Ishikawa (cell line): ENCODE data around the gene USP14.

Experiments
- CEBPB ChIP-seq: IDR thresholded peaks from 2 replicates; pipeline ENCODE4 v1.6.1; 2012
- CREB1 ChIP-seq: IDR thresholded peaks from 2 replicates; pipeline ENCODE4 v1.6.1; 2012; ENCODE audit warnings: low read depth
- EGR1 ChIP-seq: IDR thresholded peaks from 2 replicates; pipeline ENCODE4 v1.6.1; 2012
- EP300 ChIP-seq: IDR thresholded peaks from 2 replicates; pipeline ENCODE4 v1.6.1; 2012; ENCODE audit warnings: borderline replicate concordance
- FOXM1 ChIP-seq: IDR thresholded peaks from 2 replicates; pipeline ENCODE4 v1.6.1; 2012; ENCODE audit warnings: low read depth, borderline replicate concordance
- NFIC ChIP-seq: IDR thresholded peaks from 2 replicates; pipeline ENCODE4 v1.6.1; 2012
- RAD21 ChIP-seq: IDR thresholded peaks from 2 replicates; pipeline ENCODE4 v1.6.1; 2012; ENCODE audit warnings: low read depth
- TAF1 ChIP-seq: IDR thresholded peaks from 2 replicates; pipeline ENCODE4 v1.6.1; 2012; ENCODE audit warnings: low read depth, mild to moderate bottlenecking
- TCF12 ChIP-seq: IDR thresholded peaks from 2 replicates; pipeline ENCODE4 v1.6.1; 2012; ENCODE audit warnings: low read depth
- TEAD4 ChIP-seq: IDR thresholded peaks from 2 replicates; pipeline ENCODE4 v1.6.1; 2012
- YY1 ChIP-seq: IDR thresholded peaks from 2 replicates; pipeline ENCODE4 v1.6.1; 2012; ENCODE audit warnings: low read depth
- ZBTB7A ChIP-seq: IDR thresholded peaks from 2 replicates; pipeline ENCODE4 v1.6.1; 2012; ENCODE audit warnings: low read depth
- TF ChIP-seq, protein P1 (sequence below): IDR thresholded peaks from 2 replicates; pipeline ENCODE4 v1.6.1; 2012; ENCODE audit warnings: low read depth, mild to moderate bottlenecking
- TF ChIP-seq, protein P2 (sequence below): IDR thresholded peaks from 2 replicates; pipeline ENCODE4 v1.6.1; 2012
- TF ChIP-seq, protein P3 (sequence below): IDR thresholded peaks from 2 replicates; pipeline ENCODE4 v1.6.1; 2012

Gene USP14

DNA sequence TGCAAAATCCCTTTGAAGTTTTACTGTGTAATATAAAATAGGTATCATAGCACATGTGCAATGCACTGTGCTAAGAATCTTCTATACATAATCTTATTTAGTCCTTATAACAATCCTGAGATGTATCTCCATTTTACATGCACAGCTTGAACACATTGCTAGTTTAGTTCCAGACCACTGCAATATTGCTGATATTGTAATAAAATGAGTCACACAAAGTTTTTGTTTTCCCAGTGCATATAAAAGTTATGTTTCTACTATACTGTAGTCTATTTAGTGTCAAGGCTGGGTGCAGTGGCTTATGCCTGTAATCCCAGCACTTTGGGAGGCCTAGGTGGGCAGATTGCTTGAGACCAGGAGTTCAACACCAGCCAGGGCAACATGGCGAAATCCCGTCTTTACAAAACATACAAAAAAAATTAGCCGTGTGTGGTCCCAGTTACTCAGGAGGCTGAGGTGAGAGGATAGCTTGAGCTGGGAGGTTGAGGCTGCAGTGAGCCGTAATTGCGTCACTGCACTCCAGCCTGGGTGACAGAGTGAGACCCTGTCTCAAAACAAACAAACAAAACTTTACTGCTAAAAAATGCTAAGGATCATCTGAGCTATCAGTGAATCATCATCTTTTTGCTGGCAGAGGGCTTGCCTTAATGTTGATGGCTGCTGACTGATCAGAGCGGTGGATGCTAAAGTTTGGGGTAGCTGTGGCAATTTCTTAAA is 1.7 kb upstream of the USP14 start:
- TF ChIP-seq, protein P1, sequence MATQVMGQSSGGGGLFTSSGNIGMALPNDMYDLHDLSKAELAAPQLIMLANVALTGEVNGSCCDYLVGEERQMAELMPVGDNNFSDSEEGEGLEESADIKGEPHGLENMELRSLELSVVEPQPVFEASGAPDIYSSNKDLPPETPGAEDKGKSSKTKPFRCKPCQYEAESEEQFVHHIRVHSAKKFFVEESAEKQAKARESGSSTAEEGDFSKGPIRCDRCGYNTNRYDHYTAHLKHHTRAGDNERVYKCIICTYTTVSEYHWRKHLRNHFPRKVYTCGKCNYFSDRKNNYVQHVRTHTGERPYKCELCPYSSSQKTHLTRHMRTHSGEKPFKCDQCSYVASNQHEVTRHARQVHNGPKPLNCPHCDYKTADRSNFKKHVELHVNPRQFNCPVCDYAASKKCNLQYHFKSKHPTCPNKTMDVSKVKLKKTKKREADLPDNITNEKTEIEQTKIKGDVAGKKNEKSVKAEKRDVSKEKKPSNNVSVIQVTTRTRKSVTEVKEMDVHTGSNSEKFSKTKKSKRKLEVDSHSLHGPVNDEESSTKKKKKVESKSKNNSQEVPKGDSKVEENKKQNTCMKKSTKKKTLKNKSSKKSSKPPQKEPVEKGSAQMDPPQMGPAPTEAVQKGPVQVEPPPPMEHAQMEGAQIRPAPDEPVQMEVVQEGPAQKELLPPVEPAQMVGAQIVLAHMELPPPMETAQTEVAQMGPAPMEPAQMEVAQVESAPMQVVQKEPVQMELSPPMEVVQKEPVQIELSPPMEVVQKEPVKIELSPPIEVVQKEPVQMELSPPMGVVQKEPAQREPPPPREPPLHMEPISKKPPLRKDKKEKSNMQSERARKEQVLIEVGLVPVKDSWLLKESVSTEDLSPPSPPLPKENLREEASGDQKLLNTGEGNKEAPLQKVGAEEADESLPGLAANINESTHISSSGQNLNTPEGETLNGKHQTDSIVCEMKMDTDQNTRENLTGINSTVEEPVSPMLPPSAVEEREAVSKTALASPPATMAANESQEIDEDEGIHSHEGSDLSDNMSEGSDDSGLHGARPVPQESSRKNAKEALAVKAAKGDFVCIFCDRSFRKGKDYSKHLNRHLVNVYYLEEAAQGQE, result no peak

DNA sequence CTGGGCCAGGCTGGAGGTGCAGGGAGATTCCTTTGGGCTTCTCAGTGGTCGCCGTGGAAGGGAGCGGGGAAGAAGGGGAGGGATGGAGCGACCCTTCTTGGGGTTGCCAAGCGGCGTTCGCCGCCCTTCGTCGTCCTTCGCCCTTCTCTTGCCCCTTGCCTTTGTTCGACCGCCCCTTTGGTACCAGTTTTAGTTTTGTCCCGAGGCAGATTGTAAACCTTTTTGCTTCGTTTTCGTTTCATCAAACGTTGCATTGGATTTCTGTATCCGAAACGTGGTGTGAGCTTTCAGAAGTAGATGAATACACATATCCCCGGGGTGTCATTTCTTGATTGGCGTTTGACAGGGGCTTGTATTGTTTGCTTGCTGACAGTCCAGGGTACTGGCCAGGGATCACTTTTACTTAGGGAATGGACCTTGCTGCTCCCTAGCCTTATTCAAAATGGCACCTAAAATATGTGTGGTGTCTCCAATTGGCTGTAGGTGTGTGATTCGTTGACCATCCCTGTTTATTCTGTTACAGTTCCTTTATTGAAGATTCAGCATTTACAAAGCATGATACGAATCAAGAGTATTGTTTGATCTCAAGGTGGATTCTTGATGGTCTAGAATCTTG is 788 bp downstream of the USP14 start:
- no peak for TF ChIP-seq EP300
- TF ChIP-seq YY1, result peak; percentile 35; the same call in 1 of the 2 replicates

DNA sequence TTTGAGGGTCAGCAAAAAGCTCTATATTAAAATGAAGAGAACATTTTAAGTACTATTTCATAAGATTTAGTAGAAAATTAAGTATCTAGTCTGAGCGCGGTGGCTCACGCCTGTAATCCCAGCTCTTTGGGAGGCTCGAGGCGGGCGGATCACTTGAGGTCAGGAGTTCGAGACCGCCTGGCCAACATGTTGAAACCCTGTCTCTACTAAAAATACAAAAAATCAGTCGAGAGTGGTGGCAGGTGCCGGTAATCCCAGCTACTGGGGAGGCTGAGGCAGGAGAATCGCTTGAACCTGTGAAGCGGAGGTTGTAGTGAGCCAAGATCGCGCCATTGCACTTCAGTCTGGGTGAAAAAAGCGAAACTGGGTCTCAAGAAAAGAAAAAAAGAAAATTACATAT is 1.6 kb downstream of the USP14 start:
- no peak for TF ChIP-seq TAF1
- no peak for TF ChIP-seq FOXM1
- TF ChIP-seq TCF12, result no peak
- TF ChIP-seq RAD21, result no peak
- no peak for TF ChIP-seq YY1
- no peak for TF ChIP-seq NFIC

DNA sequence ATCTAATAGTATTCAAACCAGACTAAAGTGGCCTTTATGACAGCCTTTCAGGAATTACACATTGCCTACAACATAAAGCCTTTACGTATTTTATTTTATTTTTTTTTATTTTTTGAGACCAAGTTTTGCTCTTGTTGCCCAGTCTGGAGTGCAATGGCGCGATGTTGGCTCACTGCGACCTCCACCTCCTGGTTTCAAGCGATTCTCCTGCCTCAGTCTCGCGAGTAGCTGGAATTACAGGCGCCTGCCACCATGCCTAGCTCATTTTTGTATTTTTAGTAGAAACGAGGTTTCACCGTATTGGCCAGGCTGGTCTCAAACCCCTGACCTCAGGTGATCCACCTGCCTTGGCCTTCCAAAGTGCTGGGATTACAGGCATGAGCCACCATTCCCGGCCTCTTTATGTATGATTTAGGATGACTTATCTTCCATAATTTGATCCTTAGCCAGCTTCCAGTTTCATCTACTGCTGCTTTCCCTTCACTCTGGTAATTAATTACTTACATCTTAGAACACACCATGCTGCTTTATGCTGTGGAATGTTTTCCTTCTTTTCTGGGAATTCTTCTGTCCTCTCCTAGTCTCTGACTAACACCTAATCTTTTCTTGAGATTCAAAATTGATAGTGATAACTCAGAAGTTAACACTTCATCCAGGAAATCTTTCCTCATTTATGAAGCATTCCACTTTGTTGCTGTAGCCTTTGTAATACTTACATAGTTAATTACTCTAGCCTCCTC is 2.6 kb downstream of the USP14 start:
- no peak for TF ChIP-seq YY1
- TF ChIP-seq, protein P1, result no peak
- no peak for TF ChIP-seq EGR1
- no peak for TF ChIP-seq FOXM1
- TF ChIP-seq, protein P2, sequence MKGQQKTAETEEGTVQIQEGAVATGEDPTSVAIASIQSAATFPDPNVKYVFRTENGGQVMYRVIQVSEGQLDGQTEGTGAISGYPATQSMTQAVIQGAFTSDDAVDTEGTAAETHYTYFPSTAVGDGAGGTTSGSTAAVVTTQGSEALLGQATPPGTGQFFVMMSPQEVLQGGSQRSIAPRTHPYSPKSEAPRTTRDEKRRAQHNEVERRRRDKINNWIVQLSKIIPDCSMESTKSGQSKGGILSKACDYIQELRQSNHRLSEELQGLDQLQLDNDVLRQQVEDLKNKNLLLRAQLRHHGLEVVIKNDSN, result no peak
- TF ChIP-seq TAF1, result no peak
- TF ChIP-seq ZBTB7A, result no peak
- TF ChIP-seq CEBPB, result no peak
- TF ChIP-seq NFIC, result no peak
- TF ChIP-seq, protein P3, sequence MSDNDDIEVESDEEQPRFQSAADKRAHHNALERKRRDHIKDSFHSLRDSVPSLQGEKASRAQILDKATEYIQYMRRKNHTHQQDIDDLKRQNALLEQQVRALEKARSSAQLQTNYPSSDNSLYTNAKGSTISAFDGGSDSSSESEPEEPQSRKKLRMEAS, result no peak
- no peak for TF ChIP-seq TEAD4
- TF ChIP-seq TCF12, result no peak
- TF ChIP-seq RAD21, result no peak
- TF ChIP-seq EP300, result no peak
- no peak for TF ChIP-seq CREB1

DNA sequence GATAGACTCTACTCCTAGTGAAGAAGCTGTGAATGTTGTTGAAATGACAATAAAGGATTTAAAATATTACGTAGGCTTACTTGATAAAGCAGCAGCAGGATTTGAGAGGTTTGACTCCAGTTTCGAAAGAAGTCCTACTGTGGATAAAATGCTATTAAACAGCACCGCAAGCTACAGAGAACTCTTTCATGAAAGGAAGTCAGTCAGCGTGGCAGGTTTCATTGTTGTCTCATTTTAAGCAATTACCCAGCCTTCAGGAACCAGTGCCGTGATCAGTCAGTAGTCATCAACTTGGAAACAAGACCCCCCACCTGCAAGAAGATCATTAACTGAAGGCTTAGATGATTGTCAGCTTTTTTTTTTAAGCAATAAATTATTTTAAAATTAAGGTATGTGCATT is 14.0 kb downstream of the USP14 start:
- TF ChIP-seq ZBTB7A (no peak), YY1 (no peak), TCF12 (no peak), TEAD4 (no peak), TAF1 (no peak), EP300 (no peak), EGR1 (no peak), CREB1 (no peak)
- TF ChIP-seq, protein P1, result no peak
- TF ChIP-seq, protein P3, result no peak
